ENCODE data around the gene PDS5B. TPM values are rescaled to one million over a fixed set of nuclear protein-coding genes. Genes with fewer than 3 reads are reported as not detected.

The PDS5B gene
- total RNA-seq, 1 experiment from 2014 or later = 26.5 TPM

GRCh38 chr13:32642858-32643257, 56.6 kb downstream of the PDS5B start:
- RAD21 ChIA-PET (ENCODE audit: low non-redundant PET in 1 of 2, low total read pairs in 2 of 2, uncharacterized antibody in 2 of 2, unreplicated experiment in 2 of 2) = no interaction called here

More at GRCh38 chr13:32642858-32643257, 56.6 kb downstream of the PDS5B start:
- no TSS peak for BruUV-seq (replicated peaks)
- ChIA-PET CTCF (interaction anchor here (2.3 to 3.2 kb wide), 2 partner anchors 8 to 26 kb away, joined by 6 to 18 read pairs; no protein-coding TSS in a partner anchor), POLR2A (no interaction called here)
- H3K9ac ChIP-seq (ENCODE audit: low read length) = no peak overlapping the region
- no peak overlapping the region for H3K4me2 ChIP-seq (ENCODE audit: low read length)
- intact Hi-C loops (cut with micrococcal nuclease) = no loop called here
- H3K4me1 ChIP-seq (ENCODE audit: control insufficient read depth in 1 of 2, insufficient read depth in 2 of 2, low read length in 2 of 2) = peaks cover 0 to 3% of the 10 kb centered on the region in 2 experiments; a peak in 1 of 4 replicates
- ATAC-seq = no peak
- TF ChIP-seq ZNF274 (IDR thresholded peaks at IDR 0.05; ENCODE audit: low read depth, low read length) (no peak), POLR2AphosphoS5 (IDR thresholded peaks at IDR 0.05; ENCODE audit: low read depth, low read length) (no peak), ZBTB33 (IDR thresholded peaks at IDR 0.05; ENCODE audit: extremely low read depth, insufficient replicate concordance, low read length) (no peak), JUND (IDR thresholded peaks at IDR 0.05) (no peak), EGR1 (IDR thresholded peaks at IDR 0.05; ENCODE audit: low read depth) (no peak), TCF7L2 (IDR thresholded peaks at IDR 0.05; ENCODE audit: borderline replicate concordance, extremely low read depth, insufficient read depth, insufficient read length) (no peak), ELF1 (IDR thresholded peaks at IDR 0.05; ENCODE audit: borderline replicate concordance, low read depth) (no peak), SIN3A (IDR thresholded peaks at IDR 0.05; ENCODE audit: low read depth) (no peak), REST (IDR thresholded peaks at IDR 0.05; ENCODE audit: low read depth) (no peak), ZFX (IDR thresholded peaks at IDR 0.05) (no peak), EZH2 (IDR thresholded peaks at IDR 0.05) (no peak), SP1 (IDR thresholded peaks at IDR 0.05; ENCODE audit: low read depth) (no peak), RAD21 (IDR thresholded peaks at IDR 0.05; ENCODE audit: low read depth) (no peak), FOSL1 (IDR thresholded peaks at IDR 0.05; ENCODE audit: low read depth) (no peak), SRF (IDR thresholded peaks at IDR 0.05; ENCODE audit: low read depth) (no peak), MAX (IDR thresholded peaks at IDR 0.05) (no peak), ATF3 (IDR thresholded peaks at IDR 0.05) (no peak)
- no peak overlapping the region for H3K27ac ChIP-seq (ENCODE audit: low read depth, low read length)
- no peaks in the 10 kb centered on the region for H3K27me3 ChIP-seq (ENCODE audit: insufficient read depth, low read length)
- no peaks in the 10 kb centered on the region for H3K9me3 ChIP-seq (ENCODE audit: control insufficient read depth in 1 of 2, insufficient read depth in 1 of 2, low read depth in 1 of 2, low read length in 2 of 2)
- no peaks in the 10 kb centered on the region for H3K9me2 ChIP-seq (ENCODE audit: insufficient read depth)
- no peaks in the 10 kb centered on the region for H3K36me3 ChIP-seq (ENCODE audit: control insufficient read depth in 1 of 2, insufficient read depth in 2 of 2, low read length in 2 of 2)
- peaks cover 22% of the 10 kb centered on the region; the same call in 1 of the 2 replicates for H4K20me1 ChIP-seq (ENCODE audit: insufficient read depth)
- DNase-seq (ENCODE audit: low read depth, low spot score) = no peak
- H2AFZ ChIP-seq (ENCODE audit: low read depth, low read length, poor library complexity, severe bottlenecking) = no peak overlapping the region
- H3K79me2 ChIP-seq (ENCODE audit: insufficient read depth, low read length) = peaks cover 97% of the 10 kb centered on the region
- H3K4me3 ChIP-seq (replicated peaks in 1 of 2; ENCODE audit: low read depth in 1 of 2, low read length in 2 of 2) = no peak overlapping the region

Data from HCT116 (cell line).